Esophagus muscularis mucosa (tissue), 3 donors: ENCODE results near the gene PRKCB.

Experiments used
- EP300 ChIP-seq: sonication (generic); formaldehyde crosslinking; IDR thresholded peaks from one replicate; pipeline ENCODE4 v1.6.1; 2017; ENCODE audit warnings: antibody characterized with exemption
- TF ChIP-seq, protein P1 (sequence below), 3 experiments: fragments of 200-600 bp in 2 of 3; fragments of 450-650 bp in 1 of 3; sonication (generic) in 2 of 3; IDR thresholded peaks; one replicate each; pipeline ENCODE4 v1.5.1; 2017 to 2019; ENCODE audit warnings: antibody characterized with exemption in 3 of 3, mild to moderate bottlenecking in 2 of 3, moderate library complexity in 1 of 3

GRCh38 chr16:23940111-23940510, 104.3 kb downstream of the PRKCB start:
- TF ChIP-seq, protein P1, sequence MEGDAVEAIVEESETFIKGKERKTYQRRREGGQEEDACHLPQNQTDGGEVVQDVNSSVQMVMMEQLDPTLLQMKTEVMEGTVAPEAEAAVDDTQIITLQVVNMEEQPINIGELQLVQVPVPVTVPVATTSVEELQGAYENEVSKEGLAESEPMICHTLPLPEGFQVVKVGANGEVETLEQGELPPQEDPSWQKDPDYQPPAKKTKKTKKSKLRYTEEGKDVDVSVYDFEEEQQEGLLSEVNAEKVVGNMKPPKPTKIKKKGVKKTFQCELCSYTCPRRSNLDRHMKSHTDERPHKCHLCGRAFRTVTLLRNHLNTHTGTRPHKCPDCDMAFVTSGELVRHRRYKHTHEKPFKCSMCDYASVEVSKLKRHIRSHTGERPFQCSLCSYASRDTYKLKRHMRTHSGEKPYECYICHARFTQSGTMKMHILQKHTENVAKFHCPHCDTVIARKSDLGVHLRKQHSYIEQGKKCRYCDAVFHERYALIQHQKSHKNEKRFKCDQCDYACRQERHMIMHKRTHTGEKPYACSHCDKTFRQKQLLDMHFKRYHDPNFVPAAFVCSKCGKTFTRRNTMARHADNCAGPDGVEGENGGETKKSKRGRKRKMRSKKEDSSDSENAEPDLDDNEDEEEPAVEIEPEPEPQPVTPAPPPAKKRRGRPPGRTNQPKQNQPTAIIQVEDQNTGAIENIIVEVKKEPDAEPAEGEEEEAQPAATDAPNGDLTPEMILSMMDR (IDR thresholded peaks at IDR 0.05) = no peak
- TF ChIP-seq EP300 = no peak
